ENCODE measurements around the gene COL13A1. TPM values are rescaled to one million over a fixed set of nuclear protein-coding genes. Genes with fewer than 3 reads are reported as not detected.
A peak's percentile ranks its signal among the peaks of the same experiment; 100 is the strongest.

The COL13A1 gene
- total RNA-seq: 1 to 10 TPM in 7 of 9 donors, under 1 TPM in 2; 0.54 to 4.4 (median 1.3) TPM
- polyA plus RNA-seq: 1 to 10 TPM; 1.7 to 7.6 (median 2.3) TPM
- long read RNA-seq, donor 1: 0 reads
- long read RNA-seq, donor 2: 0 reads
- long read RNA-seq, donor 3: 0 reads
- long read RNA-seq, donor 4: 0 reads
- long read RNA-seq, donor 5, partial matches to known transcripts: 0 of 5 reads
- long read RNA-seq, donor 5, other reads (novel, unspliced or antisense): 5 of 5 reads
- long read RNA-seq, donor 6: 0 reads
- long read RNA-seq, donor 7: 0 reads
- long read RNA-seq, donor 8: 0 reads
- long read RNA-seq, donor 9: 0 reads
- long read RNA-seq, donor 10: 0 reads

DNA sequence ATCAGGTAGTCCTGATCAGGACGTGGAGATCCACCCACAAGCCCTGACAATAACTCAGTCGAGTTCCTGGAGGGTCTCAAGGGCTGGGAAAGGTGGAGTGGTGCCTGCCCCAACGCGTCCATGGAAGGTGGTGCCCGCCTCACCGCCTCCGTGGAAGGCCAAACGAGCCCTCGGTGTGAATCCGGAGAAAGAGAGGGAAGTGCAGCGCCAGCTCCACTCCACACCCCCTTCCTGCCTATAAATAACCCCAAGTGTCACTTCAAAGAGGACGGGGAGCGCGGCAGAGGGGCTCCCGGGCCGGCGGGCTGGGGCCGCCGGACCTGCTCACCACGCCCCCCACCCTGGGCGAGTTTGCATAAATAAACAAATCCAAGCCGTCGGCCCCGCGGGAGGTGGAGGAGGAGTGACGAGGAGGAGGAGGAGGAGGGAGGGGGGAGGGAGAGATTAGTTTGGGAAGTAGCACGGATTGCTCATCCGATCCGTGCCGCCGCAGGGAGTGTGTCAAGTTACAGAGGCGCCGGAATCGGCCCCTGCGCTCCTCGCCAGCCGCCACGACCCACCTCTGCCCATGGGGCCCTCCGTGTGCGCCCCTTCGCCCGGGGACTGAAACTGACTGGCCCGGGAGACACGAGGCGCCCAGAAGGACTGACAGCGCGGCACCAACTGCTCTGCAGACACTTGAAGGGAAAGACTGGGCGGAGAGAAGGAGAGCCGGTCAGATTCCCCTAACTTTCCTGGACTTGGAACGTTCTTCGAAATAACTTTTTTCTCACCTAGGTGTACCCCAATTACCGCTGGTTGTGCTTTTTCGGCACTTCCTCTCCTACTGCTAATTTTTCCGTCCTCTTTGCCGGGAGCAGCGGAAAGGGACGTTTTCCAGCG is at the start of gene COL13A1:
TSS of gene COL13A1 (plus strand) at position 473 of the 882 bp plus-strand sequence. CDS start 518 bp downstream, outside the sequence.
- no peaks in the 10 kb centered on the region for H3K9me3 ChIP-seq (replicated peaks in 1 of 3)
- no peaks in the 10 kb centered on the region for H3K36me3 ChIP-seq (replicated peaks in 1 of 2)
- H3K27ac ChIP-seq: no peak within 1 kb of the TSS
- 1 to 2% (median 1%) methylated on average over 38 to 58 of the region's 58 CpGs for WGBS, 4 donors
- TF ChIP-seq CTCF (IDR thresholded peaks at IDR 0.05) (no peak), POLR2A (IDR thresholded peaks at IDR 0.05) (no peak)
- H3K4me1 ChIP-seq (replicated peaks in 1 of 2): peaks cover 13 to 19% of the 10 kb centered on the region in 2 donors
- peak within 1 kb of the TSS in 2 of 4 donors; percentile 19 to 54 for H3K4me3 ChIP-seq
- peaks cover 25% of the 10 kb centered on the region for H3K27me3 ChIP-seq
- intact Hi-C loops (cut with DNase I): loop anchor here (2.0 to 10.0 kb wide), 3 partner anchors 59 to 157 kb away; no protein-coding TSS in a partner anchor
- DNase-seq: peak in 6 of 7 donors; percentile 24 to 56 (median 43)

DNA sequence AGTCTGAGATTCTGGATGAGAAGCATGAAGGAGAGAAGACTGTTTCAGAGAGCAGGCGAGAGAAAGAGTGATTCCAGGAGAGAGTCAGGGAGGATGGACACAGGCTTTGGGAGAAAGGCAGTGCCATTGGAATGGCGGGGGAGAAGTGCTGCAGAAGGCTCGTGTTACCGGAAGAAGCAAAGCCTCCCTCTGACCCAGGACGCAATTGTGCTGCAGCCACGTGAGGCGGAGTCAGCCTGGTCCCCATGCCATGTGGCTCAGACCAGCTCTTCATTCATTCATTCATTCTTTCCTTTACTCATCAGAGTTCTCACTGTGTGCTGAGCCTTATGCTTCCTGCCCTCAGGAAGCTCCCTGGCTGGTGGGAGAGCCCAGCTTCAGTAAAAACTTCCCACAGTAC is 49.2 kb upstream of the COL13A1 start:
- no peak for DNase-seq
- WGBS, 4 donors: 76 to 85% (median 82%) methylated on average over 7 of the region's 7 CpGs
- no peak for TF ChIP-seq CTCF (IDR thresholded peaks at IDR 0.05)
- no peak for TF ChIP-seq POLR2A (IDR thresholded peaks at IDR 0.05)
- Histone ChIP-seq H3K36me3 (replicated peaks in 1 of 2) (no peaks in the 10 kb centered on the region), H3K4me1 (replicated peaks in 1 of 2) (peaks cover 0 to under 1% of the 10 kb centered on the region in 2 donors), H3K27me3 (no peaks in the 10 kb centered on the region), H3K27ac (no peak overlapping the region), H3K4me3 (no peak overlapping the region), H3K9me3 (replicated peaks in 1 of 3) (no peaks in the 10 kb centered on the region)
- intact Hi-C loops (cut with DNase I): no loop called here

DNA sequence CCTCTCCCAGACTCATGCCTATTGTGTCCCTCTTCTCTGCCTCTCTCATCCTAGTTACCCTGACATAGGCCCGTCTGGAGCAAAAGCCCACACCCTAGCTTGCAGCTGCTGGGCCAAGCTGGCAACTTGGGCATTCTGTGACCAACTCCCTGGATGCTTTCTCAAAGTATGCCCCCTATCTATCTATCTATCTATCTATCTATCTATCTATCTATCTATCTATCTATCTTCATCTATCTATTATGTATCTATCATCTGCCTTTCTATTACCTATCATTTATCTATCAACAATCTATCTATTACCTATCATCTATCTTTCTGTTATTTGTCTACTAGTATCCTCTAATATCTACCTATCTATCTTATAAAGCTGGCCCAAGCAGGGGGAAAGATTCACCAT is 45.4 kb upstream of the COL13A1 start:
- peaks cover 0 to 8% of the 10 kb centered on the region in 2 donors for H3K4me1 ChIP-seq (replicated peaks in 1 of 2)
- TF ChIP-seq CTCF (IDR thresholded peaks at IDR 0.05) (no peak), POLR2A (IDR thresholded peaks at IDR 0.05) (no peak)

GRCh38 chr10:69757206-69757552 is 44.5 kb upstream of the COL13A1 start:
- WGBS, 4 donors: 80 to 88% (median 84%) methylated on average over 2 to 5 of the region's 5 CpGs
- H3K4me1 ChIP-seq (replicated peaks in 1 of 2): peaks cover 0 to 8% of the 10 kb centered on the region in 2 donors
- no peaks in the 10 kb centered on the region for H3K36me3 ChIP-seq (replicated peaks in 1 of 2)
- intact Hi-C loops (cut with DNase I): no loop called here
- no peak for DNase-seq
- H3K27ac ChIP-seq: no peak overlapping the region
- no peak for TF ChIP-seq POLR2A (IDR thresholded peaks at IDR 0.05)
- no peak for TF ChIP-seq CTCF (IDR thresholded peaks at IDR 0.05)
- no peaks in the 10 kb centered on the region for H3K9me3 ChIP-seq (replicated peaks in 1 of 3)
- H3K4me3 ChIP-seq: no peak overlapping the region
- no peaks in the 10 kb centered on the region for H3K27me3 ChIP-seq

More for the DNA sequence above, 45.4 kb upstream of the COL13A1 start:
- 83 to 100% (median 93%) methylated on average over 1 of the region's 1 CpG for WGBS, 4 donors
- no peak overlapping the region for H3K4me3 ChIP-seq
- DNase-seq: no peak
- no peaks in the 10 kb centered on the region for H3K9me3 ChIP-seq (replicated peaks in 1 of 3)
- no peak overlapping the region for H3K27ac ChIP-seq
- H3K27me3 ChIP-seq: no peaks in the 10 kb centered on the region
- intact Hi-C loops (cut with DNase I): no loop called here
- no peaks in the 10 kb centered on the region for H3K36me3 ChIP-seq (replicated peaks in 1 of 2)

Data from adrenal gland (tissue), 19 donors.